ENCODE results near the gene CPZ. TPM values are rescaled to one million over a fixed set of nuclear protein-coding genes. Genes with fewer than 3 reads are reported as not detected.

Gene CPZ
- total and polyA plus RNA-seq, 2 donors (not counting 1 experiment from before 2014, with no cell fraction given), result not detected

- Histone ChIP-seq H3K79me2 (ENCODE audit: control insufficient read depth, insufficient read depth, low read length) (no peaks in the 10 kb centered on the region), H3K27ac (ENCODE audit: low read length in 2 of 2) (no peak overlapping the region), H3K4me3 (ENCODE audit: control extremely low read depth in 1 of 5, extremely low read depth in 1 of 5, insufficient read depth in 1 of 5, low read depth in 2 of 5, low read length in 4 of 5) (no peak overlapping the region), H4K20me1 (ENCODE audit: control insufficient read depth, insufficient read depth, low read length, poor library complexity, severe bottlenecking) (no peaks in the 10 kb centered on the region), H2AFZ (ENCODE audit: insufficient read depth, low read depth, low read length, poor library complexity, severe bottlenecking) (no peak overlapping the region), H3K27me3 (replicated peaks in 1 of 4; ENCODE audit: control extremely low read depth in 1 of 4, control insufficient read depth in 3 of 4, insufficient read depth in 4 of 4, low read length in 3 of 4) (no peaks in the 10 kb centered on the region), H3K36me3 (replicated peaks in 1 of 2; ENCODE audit: control extremely low read depth in 1 of 2, control insufficient read depth in 1 of 2, extremely low read depth in 1 of 2, insufficient read depth in 2 of 2, low read length in 1 of 2) (no peaks in the 10 kb centered on the region), H3K4me1 (ENCODE audit: control insufficient read depth in 2 of 2, insufficient read depth in 2 of 2, low read length in 2 of 2) (no peaks in the 10 kb centered on the region), H3K9ac (ENCODE audit: low read length) (no peak overlapping the region), H3K4me2 (replicated peaks; ENCODE audit: low read depth, low read length, poor library complexity, severe bottlenecking) (no peak overlapping the region), H3K9me3 (ENCODE audit: control extremely low read depth in 1 of 3, control insufficient read depth in 2 of 3, insufficient read depth in 1 of 3, low read length in 2 of 3) (no peaks in the 10 kb centered on the region)
- ChIA-PET CTCF (no interaction called here), POLR2A (no interaction called here)
- H3K4me3 Mint-ChIP-seq, result no peak overlapping the region
- no peaks in the 10 kb centered on the region for H3K27me3 Mint-ChIP-seq
- no peak for ATAC-seq (ENCODE audit: low read depth)
- H3K4me1 Mint-ChIP-seq, result no peaks in the 10 kb centered on the region
- no peak for DNase-seq
- WGBS (ENCODE audit: insufficient coverage), result 33% methylated on average over 14 of the region's 19 CpGs
- H3K9me3 Mint-ChIP-seq (ENCODE audit: insufficient read depth), result no peaks in the 10 kb centered on the region
- H3K27ac Mint-ChIP-seq, result no peak overlapping the region
- intact Hi-C loops (cut with micrococcal nuclease), result no loop called here
- TF ChIP-seq EZH2 (IDR thresholded peaks at IDR 0.05; ENCODE audit: borderline replicate concordance, insufficient read depth, low read depth, low read length, poor library complexity, severe bottlenecking) (no peak), CTCF (IDR thresholded peaks at IDR 0.05) (no peak)
These were observed 10.3 kb downstream of the CPZ start for GRCh38 chr4:8602686-8603430.

- Mint-ChIP-seq H3K9me3 (ENCODE audit: insufficient read depth) (no peaks in the 10 kb centered on the region), H3K27me3 (peaks cover 1% of the 10 kb centered on the region), H3K4me3 (no peak overlapping the region), H3K27ac (no peak overlapping the region), H3K4me1 (no peaks in the 10 kb centered on the region)
- 89% methylated on average over 21 of the region's 22 CpGs for WGBS (ENCODE audit: insufficient coverage)
- no peak for DNase-seq
- no peak for ATAC-seq (ENCODE audit: low read depth)
- no peak overlapping the region for H2AFZ ChIP-seq (ENCODE audit: insufficient read depth, low read depth, low read length, poor library complexity, severe bottlenecking)
- ChIA-PET POLR2A (no interaction called here), CTCF (no interaction called here)
- H3K27me3 ChIP-seq (replicated peaks in 1 of 4; ENCODE audit: control extremely low read depth in 1 of 4, control insufficient read depth in 3 of 4, insufficient read depth in 4 of 4, low read length in 3 of 4), result no peaks in the 10 kb centered on the region
- no peak overlapping the region for H3K9ac ChIP-seq (ENCODE audit: low read length)
- H3K36me3 ChIP-seq (replicated peaks in 1 of 2; ENCODE audit: control extremely low read depth in 1 of 2, control insufficient read depth in 1 of 2, extremely low read depth in 1 of 2, insufficient read depth in 2 of 2, low read length in 1 of 2), result no peaks in the 10 kb centered on the region
- H3K4me2 ChIP-seq (replicated peaks; ENCODE audit: low read depth, low read length, poor library complexity, severe bottlenecking), result no peak overlapping the region
- TF ChIP-seq EZH2 (IDR thresholded peaks at IDR 0.05; ENCODE audit: borderline replicate concordance, insufficient read depth, low read depth, low read length, poor library complexity, severe bottlenecking) (no peak), CTCF (IDR thresholded peaks at IDR 0.05) (no peak)
- no peaks in the 10 kb centered on the region for H4K20me1 ChIP-seq (ENCODE audit: control insufficient read depth, insufficient read depth, low read length, poor library complexity, severe bottlenecking)
- H3K4me1 ChIP-seq (ENCODE audit: control insufficient read depth in 2 of 2, insufficient read depth in 2 of 2, low read length in 2 of 2), result no peaks in the 10 kb centered on the region
- no peaks in the 10 kb centered on the region for H3K79me2 ChIP-seq (ENCODE audit: control insufficient read depth, insufficient read depth, low read length)
- no peak overlapping the region for H3K4me3 ChIP-seq (ENCODE audit: control extremely low read depth in 1 of 5, extremely low read depth in 1 of 5, insufficient read depth in 1 of 5, low read depth in 2 of 5, low read length in 4 of 5)
- intact Hi-C loops (cut with micrococcal nuclease), result no loop called here
- no peaks in the 10 kb centered on the region for H3K9me3 ChIP-seq (ENCODE audit: control extremely low read depth in 1 of 3, control insufficient read depth in 2 of 3, insufficient read depth in 1 of 3, low read length in 2 of 3)
- no peak overlapping the region for H3K27ac ChIP-seq (ENCODE audit: low read length in 2 of 2)
These were observed 11.4 kb downstream of the CPZ start for GRCh38 chr4:8603931-8604330.
